A549 (cell line): ENCODE data around the gene TRPM2. TPM values are rescaled to one million over a fixed set of nuclear protein-coding genes. Genes with fewer than 3 reads are reported as not detected.

Experiments used
- ATAC-seq, 2 experiments: fragments of 200-7000 bp in 1 of 2; fragments of >200 bp in 1 of 2; cut with Nextera tagmentation in 1 of 2; cut with Tn5 transposase in 1 of 2; 3 replicates each; pipeline versions ENCODE4 v1.8.0 to v1.9.1; 2018 to 2020; ENCODE audit warnings: mild to moderate bottlenecking in 1 of 2, moderate library complexity in 1 of 2
- CTCF ChIA-PET: fragments of 300-600 bp; sonication (Branson Sonifier 250); formaldehyde crosslinking; extraction: SDS; loops from one replicate; lab custom pipeline; 2021; ENCODE audit warnings: antibody characterized with exemption, inconsistent platforms; lab: Yijun Ruan, JAX
- POLR2A ChIA-PET: fragments of 350-600 bp; formaldehyde crosslinking; extraction: SDS; loops from one replicate; lab custom pipeline; 2021; ENCODE audit warnings: antibody characterized with exemption, inconsistent platforms; lab: Yijun Ruan, JAX
- DNase-seq, 2 experiments: peaks; one replicate each; pipeline versions ENCODE4 v3.0.0 to v3.0.0-alpha.2; 2011 to 2016; ENCODE audit warnings: low read depth in 1 of 2, low spot score in 1 of 2
- FAIRE-seq: peaks from 2 replicates; lab custom pipeline; 2011; peaks lifted over from hg19 to GRCh38; lab: Jason Lieb, UNC
- H3K27ac ChIP-seq, 2 experiments: fragments of >200 bp; sonication (Bioruptor Twin); formaldehyde crosslinking; 3 replicates each; pipeline ENCODE4 v1.5.1; 2016 to 2017
- H3K4me1 ChIP-seq: fragments of >200 bp; sonication (Bioruptor Twin); formaldehyde crosslinking; 3 replicates; pipeline ENCODE4 v1.6.1; 2016
- H3K4me2 ChIP-seq: fragments of >200 bp; sonication (Bioruptor Twin); formaldehyde crosslinking; 3 replicates; pipeline ENCODE4 v1.6.1; 2016
- H3K4me3 ChIP-seq: fragments of >200 bp; sonication (Bioruptor Twin); formaldehyde crosslinking; 3 replicates; pipeline ENCODE4 v1.5.1; 2016
- H3K9me3 ChIP-seq: fragments of >200 bp; sonication (Bioruptor Twin); formaldehyde crosslinking; 3 replicates; pipeline ENCODE4 v1.6.1; 2016
- HES2 ChIP-seq: fragments of >200 bp; sonication (Bioruptor Twin); formaldehyde crosslinking; IDR thresholded peaks from 2 replicates; pipeline ENCODE4 v1.6.1; 2016
- HEYL ChIP-seq: fragments of 250-450 bp; sonication (Bioruptor Pico); IDR thresholded peaks from 2 replicates; pipeline ENCODE4 v1.8.0; 2021; ENCODE audit warnings: mild to moderate bottlenecking, moderate library complexity
- JUN ChIP-seq, 2 experiments: fragments of >200 bp; sonication (Bioruptor Twin); formaldehyde crosslinking; IDR thresholded peaks; 2 replicates in 1 of 2; 3 replicates in 1 of 2; pipeline ENCODE4 v1.6.1; 2016 to 2017
- KDM5A ChIP-seq: fragments of 200-600 bp; sonication (generic); IDR thresholded peaks from 2 replicates; pipeline ENCODE4 v1.6.1; 2016; ENCODE audit warnings: antibody characterized with exemption, mild to moderate bottlenecking
- MAZ ChIP-seq: fragments of 150-350 bp; IDR thresholded peaks from 2 replicates; pipeline ENCODE4 v1.6.1; 2014; ENCODE audit warnings: antibody characterized with exemption, low read depth, low read length, borderline replicate concordance
- NFE2L2 ChIP-seq: fragments of 150-350 bp; conservative IDR thresholded peaks from 2 replicates; pipeline ENCODE4 v1.6.1; 2014; ENCODE audit warnings: low read length
- RARB ChIP-seq: fragments of 250-450 bp; sonication (Bioruptor Pico); IDR thresholded peaks from 2 replicates; pipeline ENCODE4 v1.8.0; 2021; ENCODE audit warnings: mild to moderate bottlenecking, moderate library complexity
- RCOR1 ChIP-seq: fragments of 150-350 bp; IDR thresholded peaks from 2 replicates; pipeline ENCODE4 v1.6.1; 2014; ENCODE audit warnings: antibody characterized with exemption, low read length, low read depth
- ZNF302 ChIP-seq: fragments of 250-450 bp; sonication (Bioruptor Pico); IDR thresholded peaks from 2 replicates; pipeline ENCODE4 v1.9.0; 2021; ENCODE audit warnings: inconsistent platforms, mild to moderate bottlenecking, moderate library complexity
- WGBS: methylation state at CpG from one replicate; pipeline ENCODE4 v1.1.6; 2017; ENCODE audit errors: missing lambda C conversion rate; 5-methylcytosine and 5-hydroxymethylcytosine counted together
- polyA plus RNA-seq, 4 experiments: library from polyadenylated mRNA; depleted of rRNA in 3 of 4; stranded (reverse); fragments of >200 nt; fragmentation: RNase III in 1 of 4; extraction: RNeasy Plus Mini Kit Qiagen cat#74134 plus additional on column Dnase treatment in 1 of 4; gene quantifications; 2 replicates in 3 of 4; 3 replicates in 1 of 4; pipeline ENCODE4 v1.2.3, GENCODE V29; 2011 to 2017
- TF ChIP-seq, protein P1 (sequence below): fragments of >200 bp; sonication (Bioruptor Twin); formaldehyde crosslinking; IDR thresholded peaks from 3 replicates; pipeline ENCODE4 v1.5.1; 2016
- TF ChIP-seq, protein P2 (sequence below): fragments of 150-350 bp; IDR thresholded peaks from 2 replicates; pipeline ENCODE4 v1.6.1; 2014; ENCODE audit warnings: low read depth, mild to moderate bottlenecking, low read length
- TF ChIP-seq, protein P3 (sequence below): IDR thresholded peaks from 2 replicates; pipeline ENCODE4 v1.6.1; 2012
- TF ChIP-seq, protein P4 (sequence below): fragments of 200-600 bp; sonication (generic); IDR thresholded peaks from 2 replicates; pipeline ENCODE4 v1.6.1; 2016; ENCODE audit warnings: antibody characterized with exemption, mild to moderate bottlenecking, moderate library complexity

TRPM2 gene
- polyA plus RNA-seq, 2 of the 4 experiments (the other 2 are of a cell fraction): 3.2 to 5.5 TPM

DNA sequence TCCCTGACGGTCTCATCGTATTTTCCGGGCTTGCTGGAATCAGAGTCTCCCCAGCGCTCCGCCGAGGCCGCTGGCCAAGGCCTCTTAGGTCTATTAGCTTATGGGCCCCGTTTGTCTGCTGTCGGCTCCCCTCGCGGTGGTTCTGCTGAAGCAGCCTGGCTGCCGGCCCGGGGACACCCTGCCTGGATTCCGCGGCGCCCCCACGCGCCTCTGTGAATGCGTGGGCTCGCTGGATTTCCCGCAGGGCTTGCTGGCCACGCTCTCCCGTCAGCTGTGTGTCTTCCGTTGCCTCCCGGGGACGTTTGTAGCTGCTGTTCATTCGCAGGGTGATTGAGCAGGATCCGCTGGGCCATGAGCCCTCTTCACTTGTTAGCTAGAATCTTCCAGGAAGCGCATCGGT is 110.3 kb downstream of the TRPM2 start (continued):
- TF ChIP-seq, protein P1, sequence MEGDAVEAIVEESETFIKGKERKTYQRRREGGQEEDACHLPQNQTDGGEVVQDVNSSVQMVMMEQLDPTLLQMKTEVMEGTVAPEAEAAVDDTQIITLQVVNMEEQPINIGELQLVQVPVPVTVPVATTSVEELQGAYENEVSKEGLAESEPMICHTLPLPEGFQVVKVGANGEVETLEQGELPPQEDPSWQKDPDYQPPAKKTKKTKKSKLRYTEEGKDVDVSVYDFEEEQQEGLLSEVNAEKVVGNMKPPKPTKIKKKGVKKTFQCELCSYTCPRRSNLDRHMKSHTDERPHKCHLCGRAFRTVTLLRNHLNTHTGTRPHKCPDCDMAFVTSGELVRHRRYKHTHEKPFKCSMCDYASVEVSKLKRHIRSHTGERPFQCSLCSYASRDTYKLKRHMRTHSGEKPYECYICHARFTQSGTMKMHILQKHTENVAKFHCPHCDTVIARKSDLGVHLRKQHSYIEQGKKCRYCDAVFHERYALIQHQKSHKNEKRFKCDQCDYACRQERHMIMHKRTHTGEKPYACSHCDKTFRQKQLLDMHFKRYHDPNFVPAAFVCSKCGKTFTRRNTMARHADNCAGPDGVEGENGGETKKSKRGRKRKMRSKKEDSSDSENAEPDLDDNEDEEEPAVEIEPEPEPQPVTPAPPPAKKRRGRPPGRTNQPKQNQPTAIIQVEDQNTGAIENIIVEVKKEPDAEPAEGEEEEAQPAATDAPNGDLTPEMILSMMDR: no peak
- no peak for TF ChIP-seq MAZ
- TF ChIP-seq HEYL (CRISPR knock-in tag): no peak

DNA sequence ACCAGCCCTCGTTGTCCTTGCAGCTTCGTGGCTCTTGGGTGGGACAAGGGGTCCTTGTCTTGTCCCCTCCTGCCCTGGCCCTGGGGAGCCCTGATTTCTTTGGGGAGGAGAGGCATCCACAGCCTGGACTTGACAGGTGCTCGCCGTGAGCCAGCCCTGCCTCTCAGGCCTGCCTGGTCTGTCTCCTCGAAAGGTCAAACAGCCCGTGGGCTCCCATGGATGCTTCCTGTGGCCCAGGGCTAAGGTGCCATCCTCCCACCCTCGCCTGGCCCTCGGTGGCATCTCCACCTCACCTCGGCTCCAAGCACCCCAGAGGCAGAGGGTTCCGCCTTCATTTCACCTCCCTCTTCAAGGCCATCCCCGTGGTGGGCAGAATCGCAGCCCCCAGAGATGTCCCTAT is 110.9 kb downstream of the TRPM2 start:
- H3K4me1 ChIP-seq: no peaks in the 10 kb centered on the region
- TF ChIP-seq RARB (CRISPR knock-in tag): no peak
- TF ChIP-seq ZNF302 (CRISPR knock-in tag): no peak
- no peaks in the 10 kb centered on the region for H3K9me3 ChIP-seq
- ChIA-PET POLR2A (no interaction called here), CTCF (no interaction called here)
- no peak for DNase-seq
- WGBS: 42% methylated on average over 10 of the region's 12 CpGs
- H3K4me2 ChIP-seq: no peak overlapping the region
- H3K4me3 ChIP-seq: no peak overlapping the region
- no peak for ATAC-seq
- H3K27ac ChIP-seq: no peak overlapping the region
- no peak for FAIRE-seq

DNA sequence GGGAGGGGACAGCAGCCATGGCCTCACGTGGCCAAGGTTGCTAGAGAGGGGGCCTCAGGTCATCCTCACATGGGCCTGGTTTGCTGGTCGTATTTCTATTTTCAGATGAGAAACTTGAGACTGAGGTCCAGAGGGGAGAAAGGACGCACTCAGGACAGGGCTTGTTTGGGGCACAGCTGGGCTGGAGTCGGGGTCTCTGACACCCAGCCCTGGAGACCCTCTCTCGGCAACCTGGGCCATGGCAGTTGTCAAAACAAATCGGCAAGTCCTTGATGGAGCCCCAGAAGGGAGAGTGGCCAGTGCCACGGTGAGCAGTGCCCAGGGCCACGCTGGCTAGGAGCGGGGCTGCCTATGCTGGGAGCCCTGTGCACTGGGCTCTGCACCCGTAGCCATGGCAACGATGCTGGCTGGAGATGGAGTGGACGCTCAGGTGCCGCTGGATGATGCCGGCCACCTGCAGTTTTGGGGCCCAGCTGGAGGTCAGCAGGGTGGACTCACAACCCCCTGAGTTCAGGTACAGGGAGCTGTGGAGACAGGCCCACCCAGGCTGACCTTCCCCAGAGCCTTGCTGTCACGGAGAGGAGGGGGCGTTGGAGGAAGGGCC is 113.0 kb downstream of the TRPM2 start:
- POLR2A ChIA-PET: no interaction called here
- CTCF ChIA-PET: interaction anchor here (1.5 kb wide), 1 partner anchor 14 kb away, joined by 7 read pairs; no protein-coding TSS in a partner anchor
- no peak overlapping the region for H3K4me3 ChIP-seq
- H3K4me1 ChIP-seq: no peaks in the 10 kb centered on the region
- no peaks in the 10 kb centered on the region for H3K9me3 ChIP-seq
- no peak overlapping the region for H3K4me2 ChIP-seq
- TF ChIP-seq RCOR1 (no peak), NFE2L2 (no peak), JUN (IDR thresholded peaks at IDR 0.05) (no peak), KDM5A (no peak), HES2 (no peak)
- TF ChIP-seq, protein P2, sequence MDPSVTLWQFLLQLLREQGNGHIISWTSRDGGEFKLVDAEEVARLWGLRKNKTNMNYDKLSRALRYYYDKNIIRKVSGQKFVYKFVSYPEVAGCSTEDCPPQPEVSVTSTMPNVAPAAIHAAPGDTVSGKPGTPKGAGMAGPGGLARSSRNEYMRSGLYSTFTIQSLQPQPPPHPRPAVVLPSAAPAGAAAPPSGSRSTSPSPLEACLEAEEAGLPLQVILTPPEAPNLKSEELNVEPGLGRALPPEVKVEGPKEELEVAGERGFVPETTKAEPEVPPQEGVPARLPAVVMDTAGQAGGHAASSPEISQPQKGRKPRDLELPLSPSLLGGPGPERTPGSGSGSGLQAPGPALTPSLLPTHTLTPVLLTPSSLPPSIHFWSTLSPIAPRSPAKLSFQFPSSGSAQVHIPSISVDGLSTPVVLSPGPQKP: no peak
- TF ChIP-seq, protein P3, sequence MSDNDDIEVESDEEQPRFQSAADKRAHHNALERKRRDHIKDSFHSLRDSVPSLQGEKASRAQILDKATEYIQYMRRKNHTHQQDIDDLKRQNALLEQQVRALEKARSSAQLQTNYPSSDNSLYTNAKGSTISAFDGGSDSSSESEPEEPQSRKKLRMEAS: no peak
- TF ChIP-seq, protein P4, sequence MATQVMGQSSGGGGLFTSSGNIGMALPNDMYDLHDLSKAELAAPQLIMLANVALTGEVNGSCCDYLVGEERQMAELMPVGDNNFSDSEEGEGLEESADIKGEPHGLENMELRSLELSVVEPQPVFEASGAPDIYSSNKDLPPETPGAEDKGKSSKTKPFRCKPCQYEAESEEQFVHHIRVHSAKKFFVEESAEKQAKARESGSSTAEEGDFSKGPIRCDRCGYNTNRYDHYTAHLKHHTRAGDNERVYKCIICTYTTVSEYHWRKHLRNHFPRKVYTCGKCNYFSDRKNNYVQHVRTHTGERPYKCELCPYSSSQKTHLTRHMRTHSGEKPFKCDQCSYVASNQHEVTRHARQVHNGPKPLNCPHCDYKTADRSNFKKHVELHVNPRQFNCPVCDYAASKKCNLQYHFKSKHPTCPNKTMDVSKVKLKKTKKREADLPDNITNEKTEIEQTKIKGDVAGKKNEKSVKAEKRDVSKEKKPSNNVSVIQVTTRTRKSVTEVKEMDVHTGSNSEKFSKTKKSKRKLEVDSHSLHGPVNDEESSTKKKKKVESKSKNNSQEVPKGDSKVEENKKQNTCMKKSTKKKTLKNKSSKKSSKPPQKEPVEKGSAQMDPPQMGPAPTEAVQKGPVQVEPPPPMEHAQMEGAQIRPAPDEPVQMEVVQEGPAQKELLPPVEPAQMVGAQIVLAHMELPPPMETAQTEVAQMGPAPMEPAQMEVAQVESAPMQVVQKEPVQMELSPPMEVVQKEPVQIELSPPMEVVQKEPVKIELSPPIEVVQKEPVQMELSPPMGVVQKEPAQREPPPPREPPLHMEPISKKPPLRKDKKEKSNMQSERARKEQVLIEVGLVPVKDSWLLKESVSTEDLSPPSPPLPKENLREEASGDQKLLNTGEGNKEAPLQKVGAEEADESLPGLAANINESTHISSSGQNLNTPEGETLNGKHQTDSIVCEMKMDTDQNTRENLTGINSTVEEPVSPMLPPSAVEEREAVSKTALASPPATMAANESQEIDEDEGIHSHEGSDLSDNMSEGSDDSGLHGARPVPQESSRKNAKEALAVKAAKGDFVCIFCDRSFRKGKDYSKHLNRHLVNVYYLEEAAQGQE: no peak
- TF ChIP-seq, all 56 proteins: peak for 0
- H3K27ac ChIP-seq: no peak overlapping the region
- FAIRE-seq (no peak), DNase-seq (no peak), ATAC-seq (no peak)
- 41% methylated on average over 10 of the region's 16 CpGs for WGBS
